Nephron (organoid): ENCODE results near the gene SPEM1.
A peak's percentile ranks its signal among the peaks of the same experiment; 100 is the strongest.

Experiments
- H3K27ac Mint-ChIP-seq, 3 experiments: 2 replicates each; pipeline ENCODE4 v1.8.0; 2020; ENCODE audit warnings: mixed read lengths in 3 of 3, mild to moderate bottlenecking in 2 of 3, moderate library complexity in 1 of 3
- H3K27me3 Mint-ChIP-seq: 2 replicates; pipeline ENCODE4 v1.8.0; 2021; ENCODE audit warnings: low read depth, mild to moderate bottlenecking, moderate library complexity, mixed read lengths
- H3K36me3 Mint-ChIP-seq: 2 replicates; pipeline ENCODE4 v1.8.0; 2020; ENCODE audit warnings: low read depth, mixed read lengths
- H3K4me1 Mint-ChIP-seq: 2 replicates; pipeline ENCODE4 v1.8.0; 2020; ENCODE audit warnings: mixed read lengths
- H3K4me3 Mint-ChIP-seq, 3 experiments: 2 replicates each; pipeline ENCODE4 v1.8.0; 2020; ENCODE audit warnings: mild to moderate bottlenecking in 3 of 3, mixed read lengths in 3 of 3, moderate library complexity in 2 of 3
- H3K9me3 Mint-ChIP-seq: 2 replicates; pipeline ENCODE4 v1.8.0; 2020; ENCODE audit warnings: mixed read lengths
- TF ChIP-seq, protein P1 (sequence below), 3 experiments: fragments of 200-600 bp; sonication (generic); IDR thresholded peaks; one replicate each; pipeline ENCODE4 v1.5.0; 2021; ENCODE audit warnings: antibody characterized with exemption in 3 of 3; ENCODE audit not compliant: unreplicated experiment in 3 of 3

Gene SPEM1

DNA sequence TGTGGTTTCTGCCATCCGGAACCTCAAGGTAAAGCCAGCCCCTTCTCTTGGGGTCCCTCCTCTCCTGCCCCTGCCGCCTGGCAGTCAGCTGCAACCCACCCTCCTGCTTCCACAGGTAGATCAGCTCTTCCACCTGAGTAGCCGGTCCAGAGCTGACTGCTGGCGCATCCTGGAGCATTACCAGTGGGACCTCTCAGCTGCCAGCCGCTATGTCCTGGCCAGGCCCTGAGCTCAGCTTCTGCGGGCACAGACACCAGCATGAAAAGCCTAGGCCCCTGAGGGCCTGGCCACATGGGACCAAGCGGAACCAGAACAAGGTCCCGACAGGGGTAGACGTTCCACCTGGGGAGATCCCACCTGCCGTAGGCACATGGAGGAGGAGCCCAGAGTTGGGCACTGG lies 31.3 kb upstream of the SPEM1 start:
- no peaks in the 10 kb centered on the region for H3K9me3 Mint-ChIP-seq
- TF ChIP-seq, protein P1, sequence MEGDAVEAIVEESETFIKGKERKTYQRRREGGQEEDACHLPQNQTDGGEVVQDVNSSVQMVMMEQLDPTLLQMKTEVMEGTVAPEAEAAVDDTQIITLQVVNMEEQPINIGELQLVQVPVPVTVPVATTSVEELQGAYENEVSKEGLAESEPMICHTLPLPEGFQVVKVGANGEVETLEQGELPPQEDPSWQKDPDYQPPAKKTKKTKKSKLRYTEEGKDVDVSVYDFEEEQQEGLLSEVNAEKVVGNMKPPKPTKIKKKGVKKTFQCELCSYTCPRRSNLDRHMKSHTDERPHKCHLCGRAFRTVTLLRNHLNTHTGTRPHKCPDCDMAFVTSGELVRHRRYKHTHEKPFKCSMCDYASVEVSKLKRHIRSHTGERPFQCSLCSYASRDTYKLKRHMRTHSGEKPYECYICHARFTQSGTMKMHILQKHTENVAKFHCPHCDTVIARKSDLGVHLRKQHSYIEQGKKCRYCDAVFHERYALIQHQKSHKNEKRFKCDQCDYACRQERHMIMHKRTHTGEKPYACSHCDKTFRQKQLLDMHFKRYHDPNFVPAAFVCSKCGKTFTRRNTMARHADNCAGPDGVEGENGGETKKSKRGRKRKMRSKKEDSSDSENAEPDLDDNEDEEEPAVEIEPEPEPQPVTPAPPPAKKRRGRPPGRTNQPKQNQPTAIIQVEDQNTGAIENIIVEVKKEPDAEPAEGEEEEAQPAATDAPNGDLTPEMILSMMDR (IDR thresholded peaks at IDR 0.05; ENCODE audit: unreplicated experiment in 3 of 3) = no peak
- H3K4me3 Mint-ChIP-seq = no peak overlapping the region
- peaks cover 31% of the 10 kb centered on the region for H3K36me3 Mint-ChIP-seq
- H3K27ac Mint-ChIP-seq = no peak overlapping the region
- H3K27me3 Mint-ChIP-seq = peaks cover 14% of the 10 kb centered on the region
- no peaks in the 10 kb centered on the region for H3K4me1 Mint-ChIP-seq

DNA sequence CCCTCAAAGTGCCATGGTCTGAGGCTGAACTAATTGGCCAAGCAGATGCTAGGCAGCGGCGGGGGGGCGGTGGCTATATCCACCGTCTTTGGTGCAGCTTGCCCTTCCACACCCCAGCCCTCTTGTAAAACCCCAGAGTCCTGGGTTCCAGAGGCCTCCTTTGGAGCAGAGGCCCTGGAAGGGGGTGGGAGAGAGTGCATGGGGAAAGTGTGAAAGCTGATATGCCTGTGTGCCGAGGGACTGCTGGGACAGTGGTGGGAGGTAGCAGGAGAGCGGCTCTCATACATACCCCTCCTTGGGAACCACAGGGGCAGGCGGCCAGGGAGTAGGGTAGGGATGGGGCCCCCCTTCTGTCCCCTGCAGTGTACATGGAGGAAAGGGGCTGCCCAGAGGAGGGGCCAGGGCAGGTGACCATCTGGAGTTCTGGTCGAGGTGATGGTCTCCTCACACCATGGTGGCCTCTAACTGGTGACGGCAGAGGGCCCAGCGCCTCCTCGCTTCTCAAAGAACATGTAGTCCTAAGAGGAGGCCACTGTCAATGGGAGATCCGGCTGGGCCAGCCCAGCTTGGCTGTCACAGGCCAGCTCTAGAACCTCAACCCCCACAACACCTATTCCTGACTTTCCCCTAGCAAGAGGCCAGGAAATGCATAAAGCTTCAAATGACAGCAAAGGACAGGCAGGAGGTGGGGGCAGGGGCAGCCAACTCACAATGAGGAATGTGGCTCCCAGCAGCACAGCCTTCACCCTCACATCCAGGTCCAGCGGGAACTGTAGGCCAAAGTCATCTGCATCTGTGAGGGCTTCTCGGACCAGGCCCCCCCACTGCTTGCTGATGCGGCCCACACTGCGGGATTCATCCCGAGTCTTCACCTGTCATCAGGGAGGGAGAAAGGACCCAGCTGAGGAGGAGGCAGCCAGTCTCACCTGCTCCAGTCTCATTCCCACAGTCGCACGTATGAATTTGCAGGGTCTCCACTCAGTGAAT lies 29.9 kb upstream of the SPEM1 start:
- no peak overlapping the region for H3K27ac Mint-ChIP-seq
- H3K4me3 Mint-ChIP-seq = no peak overlapping the region
- peaks cover 5% of the 10 kb centered on the region for H3K27me3 Mint-ChIP-seq
- H3K36me3 Mint-ChIP-seq = peaks cover 31% of the 10 kb centered on the region
- H3K4me1 Mint-ChIP-seq = peaks cover 5% of the 10 kb centered on the region
- no peaks in the 10 kb centered on the region for H3K9me3 Mint-ChIP-seq
- TF ChIP-seq, protein P1 (IDR thresholded peaks at IDR 0.05; ENCODE audit: unreplicated experiment in 3 of 3) = no peak

DNA sequence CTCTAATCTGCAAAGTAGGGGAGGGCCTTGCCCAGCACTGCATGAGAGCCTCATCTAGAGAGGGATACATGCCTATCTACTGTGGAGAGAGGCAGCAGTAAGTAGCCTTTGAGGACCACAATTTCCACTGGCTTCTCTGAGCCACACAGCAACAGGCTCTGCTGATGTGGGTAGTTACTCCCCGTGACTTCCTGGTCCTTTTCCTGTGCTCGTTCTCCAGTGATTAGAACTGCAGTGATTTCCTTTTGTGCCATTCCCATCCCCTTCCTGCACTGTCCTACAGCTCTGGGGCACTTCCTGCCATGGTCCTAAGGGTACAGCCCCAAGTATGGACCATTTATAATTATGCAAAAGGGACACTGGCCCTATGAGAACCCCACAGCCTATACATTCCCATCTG lies 28.8 kb upstream of the SPEM1 start:
- no peak overlapping the region for H3K27ac Mint-ChIP-seq
- TF ChIP-seq, protein P1 (IDR thresholded peaks at IDR 0.05; ENCODE audit: unreplicated experiment in 3 of 3) = no peak
- H3K36me3 Mint-ChIP-seq = peaks cover 31% of the 10 kb centered on the region
- H3K4me3 Mint-ChIP-seq = peak overlapping the region; percentile 78 to 82 (median 80)
- no peaks in the 10 kb centered on the region for H3K9me3 Mint-ChIP-seq
- no peaks in the 10 kb centered on the region for H3K27me3 Mint-ChIP-seq
- peaks cover 6% of the 10 kb centered on the region for H3K4me1 Mint-ChIP-seq

DNA sequence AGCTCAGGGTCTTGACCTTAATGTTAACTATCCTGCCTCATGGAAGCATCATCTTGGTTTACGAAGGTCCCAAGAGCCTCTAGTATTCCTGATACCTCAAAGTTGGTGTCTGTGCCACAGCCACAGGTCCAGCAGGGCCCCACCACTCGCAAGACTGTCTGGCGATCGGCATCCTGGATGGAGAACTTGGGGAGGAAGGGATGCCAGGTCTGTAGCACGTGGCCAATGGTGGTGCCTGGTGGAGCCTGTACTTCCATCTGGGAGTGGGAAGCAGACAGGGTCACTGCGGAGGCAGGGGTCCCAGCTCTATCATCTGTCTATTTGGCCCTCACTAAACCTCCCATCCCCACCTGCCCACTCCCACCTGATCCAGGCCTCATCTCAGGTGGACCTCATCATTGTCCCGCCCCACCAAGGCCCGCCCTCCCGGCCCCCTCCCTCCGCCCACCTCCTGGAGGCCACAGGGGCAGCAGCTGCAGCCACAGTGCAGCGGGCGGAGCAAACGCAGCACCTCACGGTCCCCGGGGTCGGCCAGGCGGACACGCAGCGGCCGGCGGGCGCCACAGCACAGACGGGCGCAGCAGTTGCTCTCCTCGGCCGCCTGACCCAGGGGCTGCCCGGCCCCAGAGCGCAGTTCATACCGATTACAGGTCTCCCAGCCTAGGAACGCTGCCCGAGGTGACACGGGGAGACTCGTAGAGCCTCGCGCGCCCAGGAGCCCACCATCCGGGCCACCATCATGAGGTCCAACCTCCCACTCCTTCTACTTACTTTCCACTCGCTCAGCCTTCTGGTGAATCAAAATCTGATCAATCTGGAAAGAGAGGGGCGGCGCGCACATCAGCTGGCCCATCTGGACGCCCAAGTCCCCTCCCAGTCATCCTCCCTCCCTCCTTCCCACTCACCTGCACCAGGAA lies 27.2 kb upstream of the SPEM1 start:
- Mint-ChIP-seq H3K4me1 (peaks cover 6% of the 10 kb centered on the region), H3K27me3 (no peaks in the 10 kb centered on the region), H3K27ac (no peak overlapping the region), H3K9me3 (no peaks in the 10 kb centered on the region), H3K4me3 (peak overlapping the region; percentile 80 to 92 (median 91)), H3K36me3 (peaks cover 27% of the 10 kb centered on the region)
- TF ChIP-seq, protein P1 (IDR thresholded peaks at IDR 0.05; ENCODE audit: unreplicated experiment in 3 of 3) = no peak

DNA sequence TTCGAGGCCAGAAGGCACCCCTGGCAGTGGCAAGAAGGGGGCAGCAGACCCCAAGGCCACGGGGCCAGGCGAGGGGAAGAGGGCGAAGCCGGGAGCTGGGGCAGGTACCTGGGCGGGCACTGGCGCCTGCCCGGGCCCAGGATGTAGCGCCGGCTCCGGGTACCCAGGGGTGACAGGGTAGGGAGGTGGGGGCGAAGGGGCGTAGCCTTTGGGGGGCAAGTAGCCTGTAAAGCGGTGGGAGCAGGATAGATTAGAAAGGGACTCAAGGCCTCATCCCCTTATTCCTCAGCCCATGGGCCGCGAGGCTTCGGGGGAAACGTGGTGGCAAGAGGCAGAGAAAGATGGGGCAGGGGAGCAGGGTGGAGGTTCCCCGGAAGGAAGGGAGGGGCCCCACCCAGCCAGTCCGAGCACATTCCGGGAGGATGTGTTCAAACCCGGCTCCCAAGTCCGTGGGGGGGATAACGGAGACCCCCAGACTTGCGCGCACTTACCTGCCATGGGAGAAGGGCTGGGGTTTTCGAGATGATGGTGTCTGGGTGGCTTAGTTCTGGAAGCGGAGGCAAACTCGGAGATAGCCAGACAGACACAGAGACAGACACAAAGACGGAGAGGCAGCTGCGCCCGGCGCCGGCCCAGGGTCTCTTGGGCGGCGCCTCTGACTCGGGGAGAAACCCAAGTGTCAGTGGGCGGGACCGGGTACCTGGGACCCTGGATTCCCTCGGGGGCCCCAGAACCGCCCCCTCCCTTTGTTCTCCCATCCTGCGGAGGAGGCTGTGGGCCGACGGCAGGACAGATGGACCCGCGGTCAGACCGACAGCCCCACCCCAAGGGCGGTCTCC lies 26.3 kb upstream of the SPEM1 start:
- Mint-ChIP-seq H3K36me3 (peaks cover 24% of the 10 kb centered on the region), H3K4me1 (peaks cover 6% of the 10 kb centered on the region), H3K4me3 (peak overlapping the region; percentile 91 to 92 (median 91)), H3K27me3 (no peaks in the 10 kb centered on the region), H3K27ac (peak overlapping the region in 2 of 3 experiments; percentile 57 to 64), H3K9me3 (no peaks in the 10 kb centered on the region)
- TF ChIP-seq, protein P1 (IDR thresholded peaks at IDR 0.05; ENCODE audit: unreplicated experiment in 3 of 3) = no peak
